ENCODE measurements around the gene SMIM41. TPM values are rescaled to one million over a fixed set of nuclear protein-coding genes. Genes with fewer than 3 reads are reported as not detected.

The SMIM41 gene
- total and polyA plus RNA-seq, 10 of the 15 experiments (the other 5 are each of a cell fraction or from before 2014, with no cell fraction given), result not detected

GRCh38 chr12:52122540-52122871 lies 43.0 kb downstream of the SMIM41 start:
- RAD21 ChIA-PET (ENCODE audit: unreplicated experiment), result interaction anchor here (0.6 to 5.8 kb wide), 9 partner anchors 34 to 309 kb away, joined by 3 to 86 read pairs (median 5); partner anchors contain the start of gene ATG101
- ATAC-seq (no peak), FAIRE-seq (no peak), DNase-seq (ENCODE audit: low read depth, low spot score) (no peak)
- Histone ChIP-seq H3K36me3 (ENCODE audit: control insufficient read depth in 2 of 2, insufficient read depth in 2 of 2, low read length in 1 of 2) (no peaks in the 10 kb centered on the region), H4K20me1 (ENCODE audit: control insufficient read depth, insufficient read depth) (no peaks in the 10 kb centered on the region), H3K9me3 (replicated peaks; ENCODE audit: control insufficient read depth, insufficient read depth, low read length) (no peaks in the 10 kb centered on the region), H3K4me2 (ENCODE audit: control insufficient read depth, insufficient read depth) (no peak overlapping the region), H3K27ac (ENCODE audit: control insufficient read depth, insufficient read depth) (peak overlapping the region; percentile 72; the same call in 1 of the 2 replicates), H3K79me2 (ENCODE audit: control insufficient read depth, insufficient read depth, low read length) (no peaks in the 10 kb centered on the region), H3K9ac (ENCODE audit: control insufficient read depth, insufficient read depth, low read length) (peak overlapping the region; percentile 4; the same call in 1 of the 2 replicates), H3K27me3 (replicated peaks in 1 of 2; ENCODE audit: control insufficient read depth in 2 of 2, insufficient read depth in 2 of 2, low read length in 1 of 2) (no peaks in the 10 kb centered on the region), H3K4me3 (no peak overlapping the region), H3K4me1 (ENCODE audit: control insufficient read depth, insufficient read depth, low read length) (peaks cover 47% of the 10 kb centered on the region), H2AFZ (ENCODE audit: control insufficient read depth, low read depth, low read length) (no peak overlapping the region; the same call in 1 of the 2 replicates)
- CTCF ChIA-PET, result interaction anchor here (0.6 to 10.3 kb wide), 15 partner anchors 10 to 188 kb away, joined by 3 to 241 read pairs (median 4); no protein-coding TSS in a partner anchor
- TF ChIP-seq EED (IDR thresholded peaks at IDR 0.05; ENCODE audit: low read depth) (0 out of 2 replicates have a peak, but pooled peaks have one; percentile 1), BCL3 (IDR thresholded peaks at IDR 0.05; ENCODE audit: borderline replicate concordance, insufficient read depth, low read depth, low read length, poor library complexity, severe bottlenecking) (no peak)
- in situ Hi-C loops (cut with MboI), result loop anchor here (5.0 kb wide), 1 partner anchor 95 kb away; no protein-coding TSS in a partner anchor
- POLR2A ChIA-PET, result interaction anchor here (0.7 to 2.5 kb wide), 3 partner anchors 90 to 118 kb away, joined by 6 to 12 read pairs (median 9); no protein-coding TSS in a partner anchor
- intact Hi-C loops (cut with micrococcal nuclease; ENCODE audit: unreplicated experiment), result loop anchor here (1.0 kb wide), 1 partner anchor 97 kb away; no protein-coding TSS in a partner anchor
- no TSS peak for BruUV-seq (replicated peaks)
- SMC1A ChIA-PET (ENCODE audit: uncharacterized antibody, unreplicated experiment), result interaction anchor here (1.4 to 11.3 kb wide), 3 partner anchors 28 to 118 kb away, joined by 3 to 320 read pairs (median 7); no protein-coding TSS in a partner anchor
- 34% methylated on average over 4 of the region's 4 CpGs for WGBS (ENCODE audit: insufficient coverage, insufficient replicate concordance, low lambda C conversion rate, missing lambda C conversion rate)

- Histone ChIP-seq H4K20me1 (ENCODE audit: control insufficient read depth, insufficient read depth) (no peaks in the 10 kb centered on the region), H3K27me3 (replicated peaks in 1 of 2; ENCODE audit: control insufficient read depth in 2 of 2, insufficient read depth in 2 of 2, low read length in 1 of 2) (no peaks in the 10 kb centered on the region), H3K36me3 (ENCODE audit: control insufficient read depth in 2 of 2, insufficient read depth in 2 of 2, low read length in 1 of 2) (no peaks in the 10 kb centered on the region), H3K4me2 (ENCODE audit: control insufficient read depth, insufficient read depth) (no peak overlapping the region), H3K9ac (ENCODE audit: control insufficient read depth, insufficient read depth, low read length) (no peak overlapping the region), H2AFZ (ENCODE audit: control insufficient read depth, low read depth, low read length) (no peak overlapping the region), H3K9me3 (replicated peaks; ENCODE audit: control insufficient read depth, insufficient read depth, low read length) (no peaks in the 10 kb centered on the region), H3K27ac (ENCODE audit: control insufficient read depth, insufficient read depth) (no peak overlapping the region), H3K79me2 (ENCODE audit: control insufficient read depth, insufficient read depth, low read length) (no peaks in the 10 kb centered on the region), H3K4me1 (ENCODE audit: control insufficient read depth, insufficient read depth, low read length) (peaks cover 47% of the 10 kb centered on the region), H3K4me3 (no peak overlapping the region)
- TF ChIP-seq IRF3 (IDR thresholded peaks at IDR 0.05) (no peak), ZNF622 (IDR thresholded peaks at IDR 0.05) (no peak), YBX1 (IDR thresholded peaks at IDR 0.05) (no peak), NKRF (conservative IDR thresholded peaks at IDR 0.05) (no peak), STAT3 (IDR thresholded peaks at IDR 0.05; ENCODE audit: low read depth, low read length) (no peak), RELB (IDR thresholded peaks at IDR 0.05; ENCODE audit: low read depth) (no peak), CBX3 (IDR thresholded peaks at IDR 0.05; ENCODE audit: borderline replicate concordance, low read depth) (no peak)
- ChIA-PET SMC1A (ENCODE audit: uncharacterized antibody, unreplicated experiment) (interaction anchor here (0.7 to 11.3 kb wide), 4 partner anchors 29 to 118 kb away, joined by 3 to 320 read pairs (median 6); no protein-coding TSS in a partner anchor), CTCF (interaction anchor here (0.6 to 10.3 kb wide), 15 partner anchors 10 to 188 kb away, joined by 3 to 241 read pairs (median 4); no protein-coding TSS in a partner anchor), RAD21 (ENCODE audit: unreplicated experiment) (interaction anchor here (0.6 to 5.8 kb wide), 8 partner anchors 35 to 309 kb away, joined by 3 to 86 read pairs (median 4); partner anchors contain the start of gene ATG101), POLR2A (interaction anchor here (0.7 to 2.5 kb wide), 4 partner anchors 72 to 118 kb away, joined by 3 to 12 read pairs (median 8); no protein-coding TSS in a partner anchor)
- in situ Hi-C loops (cut with MboI) (loop anchor here (5.0 kb wide), 1 partner anchor 96 kb away; no protein-coding TSS in a partner anchor), intact Hi-C loops (cut with micrococcal nuclease; ENCODE audit: unreplicated experiment) (loop anchor here (1.0 kb wide), 1 partner anchor 98 kb away; no protein-coding TSS in a partner anchor)
- FAIRE-seq, result no peak
- ATAC-seq, result no peak
- no TSS peak for BruUV-seq (replicated peaks)
- WGBS (ENCODE audit: insufficient coverage, insufficient replicate concordance, low lambda C conversion rate, missing lambda C conversion rate), result 72% methylated on average over 7 of the region's 7 CpGs
- DNase-seq (ENCODE audit: low read depth, low spot score), result no peak
Measured at GRCh38 chr12:52122904-52123303, 43.4 kb downstream of the SMIM41 start.
